Rectal smooth muscle tissue (tissue), 1 donor: ENCODE data around the gene TAS2R7.
"Not testable (repeated sequence)": the region's sequence is repeated elsewhere in the genome, so short reads cannot be mapped to it uniquely, and the experiment has no call there.

ENCODE experiments used
- H3K27ac ChIP-seq: one replicate; pipeline ENCODE4 v1.7.0; 2013; ENCODE audit warnings: low read depth, low read length, inconsistent platforms
- H3K27me3 ChIP-seq: one replicate; pipeline ENCODE4 v1.7.0; 2013; ENCODE audit warnings: low read length; ENCODE audit not compliant: control insufficient read depth, insufficient read depth
- H3K36me3 ChIP-seq: one replicate; pipeline ENCODE4 v1.7.0; 2013; ENCODE audit warnings: low read length; ENCODE audit not compliant: control insufficient read depth, insufficient read depth
- H3K4me1 ChIP-seq: one replicate; pipeline ENCODE4 v1.7.0; 2013; ENCODE audit warnings: low read length; ENCODE audit not compliant: control insufficient read depth, insufficient read depth
- H3K4me3 ChIP-seq: one replicate; pipeline ENCODE4 v1.7.0; 2013; ENCODE audit warnings: low read length
- H3K9ac ChIP-seq: one replicate; pipeline ENCODE4 v1.7.0; 2013; ENCODE audit warnings: low read length

The TAS2R7 gene

DNA sequence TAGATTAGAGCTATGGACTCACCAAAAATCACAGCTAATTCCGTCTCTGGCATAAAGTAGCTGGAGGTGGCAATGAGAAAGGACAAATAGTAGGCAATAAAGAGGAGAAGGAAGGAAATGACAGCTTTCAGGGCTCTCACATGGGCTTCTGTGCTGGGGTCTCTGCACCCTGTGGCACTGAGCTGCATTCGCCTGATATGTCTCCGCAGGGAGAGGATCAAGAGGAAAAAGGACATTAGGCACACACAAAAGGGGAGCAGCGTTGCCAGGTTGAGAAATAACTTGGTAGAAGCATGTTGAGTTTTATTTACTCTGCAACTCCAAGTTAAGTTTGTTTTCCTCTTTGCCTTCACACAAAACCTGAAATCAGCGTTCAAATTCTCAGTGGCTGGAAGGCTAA lies 686 bp downstream of the TAS2R7 start:
- no peaks in the 10 kb centered on the region for H3K4me1 ChIP-seq
- no peak overlapping the region for H3K9ac ChIP-seq
- H3K4me3 ChIP-seq = no peak overlapping the region
- H3K27me3 ChIP-seq = no peaks in the 10 kb centered on the region
- H3K27ac ChIP-seq = no peak overlapping the region
- H3K36me3 ChIP-seq = no peaks in the 10 kb centered on the region

DNA sequence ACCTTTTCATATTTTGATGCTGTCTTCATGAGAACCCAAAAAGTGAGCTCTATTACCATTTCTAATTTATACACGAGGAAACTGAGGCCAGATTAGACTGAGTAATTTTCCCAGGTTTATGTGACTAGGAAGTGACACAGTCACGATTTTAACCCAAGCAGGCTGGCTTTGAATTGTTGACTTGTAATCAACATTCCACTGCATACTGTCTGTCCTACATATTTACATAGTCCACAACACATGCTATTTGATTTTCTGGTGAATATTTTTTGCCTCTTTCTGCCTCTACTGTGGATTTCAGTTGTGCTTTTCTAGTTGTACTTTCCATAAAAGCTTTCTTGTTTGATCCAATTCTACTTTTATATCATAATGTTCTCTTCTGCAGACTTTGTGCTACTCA lies 8.2 kb downstream of the TAS2R7 start:
- Histone ChIP-seq H3K36me3 (no peaks in the 10 kb centered on the region), H3K9ac (no peak overlapping the region), H3K27me3 (no peaks in the 10 kb centered on the region), H3K4me1 (no peaks in the 10 kb centered on the region), H3K4me3 (no peak overlapping the region), H3K27ac (no peak overlapping the region)

GRCh38 chr12:10791769-10792168 lies 10.7 kb downstream of the TAS2R7 start:
- H3K27ac ChIP-seq, H3K4me1 ChIP-seq, H3K36me3 ChIP-seq: not testable (repeated sequence)

DNA sequence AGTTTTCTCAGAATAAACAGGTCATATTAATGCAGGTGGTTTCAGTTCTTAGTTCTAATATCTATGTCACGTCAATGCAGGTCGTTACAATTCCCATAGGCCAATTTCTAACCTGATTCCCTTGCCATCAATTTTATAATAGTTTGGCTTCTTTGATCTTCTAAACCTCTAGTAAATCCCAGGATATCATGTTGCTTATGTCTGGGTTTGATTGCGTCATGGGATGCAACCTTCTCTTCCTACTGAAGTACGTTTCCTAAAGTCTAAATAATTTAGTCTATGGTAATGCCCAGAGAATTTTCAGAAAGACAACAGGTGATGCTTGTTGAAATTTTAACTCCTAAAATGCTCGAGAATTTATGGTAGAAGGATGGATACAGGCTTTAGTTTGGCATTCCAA lies 19.2 kb downstream of the TAS2R7 start:
- H3K27me3 ChIP-seq = no peaks in the 10 kb centered on the region
- no peak overlapping the region for H3K4me3 ChIP-seq
- no peaks in the 10 kb centered on the region for H3K36me3 ChIP-seq
- H3K27ac ChIP-seq = no peak overlapping the region
- no peaks in the 10 kb centered on the region for H3K4me1 ChIP-seq
- H3K9ac ChIP-seq = no peak overlapping the region

More at GRCh38 chr12:10791769-10792168, 10.7 kb downstream of the TAS2R7 start:
- H3K27me3 ChIP-seq, H3K9ac ChIP-seq, H3K4me3 ChIP-seq: not testable (repeated sequence)

DNA sequence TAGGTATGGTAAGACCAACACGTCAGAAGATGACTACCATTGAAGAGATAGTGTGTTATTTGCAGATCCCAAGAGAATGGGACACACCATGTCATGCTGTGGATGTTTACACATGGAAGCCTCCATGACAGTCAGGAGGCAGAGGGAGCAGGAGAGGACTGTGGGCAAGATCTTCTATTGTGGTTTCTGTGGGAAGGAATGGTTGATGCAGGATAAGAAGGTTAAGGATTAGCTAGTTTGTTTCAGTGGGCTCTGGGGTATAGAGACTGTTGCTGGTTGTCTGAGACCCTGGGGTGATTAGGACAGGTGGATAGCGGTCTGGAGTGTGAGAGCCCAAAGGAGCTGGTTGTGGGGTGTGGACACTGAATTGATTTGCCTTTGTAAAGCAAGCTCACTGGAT lies 23.3 kb downstream of the TAS2R7 start:
- no peak overlapping the region for H3K9ac ChIP-seq
- no peak overlapping the region for H3K4me3 ChIP-seq
- no peaks in the 10 kb centered on the region for H3K36me3 ChIP-seq
- H3K4me1 ChIP-seq = no peaks in the 10 kb centered on the region
- no peak overlapping the region for H3K27ac ChIP-seq
- H3K27me3 ChIP-seq = no peaks in the 10 kb centered on the region

DNA sequence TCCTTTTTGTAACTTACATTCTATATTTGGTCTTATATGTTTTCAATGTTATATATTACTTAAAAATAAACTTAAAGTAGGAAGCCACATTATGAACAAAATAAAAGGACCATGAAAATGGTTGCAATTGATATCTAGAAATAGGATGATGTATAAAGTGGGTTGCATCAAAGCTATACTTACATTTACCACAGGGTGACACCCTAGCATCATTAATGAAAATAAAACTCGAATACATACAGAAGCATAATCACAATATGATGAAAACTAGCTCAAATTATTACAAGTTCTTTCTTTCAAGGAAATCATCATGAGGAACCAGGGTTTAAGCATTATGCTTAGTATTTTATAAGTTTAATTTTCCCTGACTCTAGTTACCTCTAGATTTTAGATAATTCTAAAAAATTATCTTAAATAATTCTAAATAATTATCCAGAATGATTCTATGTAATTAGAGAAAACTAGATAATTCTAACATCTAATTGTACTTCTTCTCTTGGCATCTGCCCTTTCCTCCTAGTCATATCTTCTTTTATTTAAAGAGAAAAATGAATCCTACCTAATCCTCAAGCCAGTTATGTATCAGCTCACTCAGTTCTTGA lies 31.2 kb downstream of the TAS2R7 start:
- no peaks in the 10 kb centered on the region for H3K36me3 ChIP-seq
- no peaks in the 10 kb centered on the region for H3K27me3 ChIP-seq
- H3K9ac ChIP-seq = no peak overlapping the region
- no peak overlapping the region for H3K27ac ChIP-seq
- no peak overlapping the region for H3K4me3 ChIP-seq
- H3K4me1 ChIP-seq = no peaks in the 10 kb centered on the region

DNA sequence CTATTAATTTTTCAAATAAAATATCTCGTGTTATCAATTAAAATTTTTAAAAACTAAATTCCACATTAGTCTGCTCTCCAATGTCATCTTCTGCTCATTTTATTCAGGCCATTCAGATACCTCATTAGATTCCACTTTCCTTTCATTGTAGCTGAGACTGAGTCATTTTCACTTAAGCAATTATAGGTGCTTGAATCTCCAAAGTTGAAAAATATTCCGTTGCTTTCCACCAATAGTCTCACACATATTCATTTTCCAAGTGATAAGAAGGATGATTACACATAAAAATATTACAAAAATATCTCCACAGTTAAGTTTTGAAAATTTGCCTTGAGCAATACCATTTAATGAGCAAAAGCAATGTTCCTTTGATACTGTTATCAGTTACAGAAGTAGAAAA lies 42.8 kb downstream of the TAS2R7 start:
- H3K9ac ChIP-seq = no peak overlapping the region
- H3K36me3 ChIP-seq = no peaks in the 10 kb centered on the region
- no peak overlapping the region for H3K4me3 ChIP-seq
- no peaks in the 10 kb centered on the region for H3K4me1 ChIP-seq
- no peaks in the 10 kb centered on the region for H3K27me3 ChIP-seq
- no peak overlapping the region for H3K27ac ChIP-seq

GRCh38 chr12:10756194-10756593 lies 46.2 kb downstream of the TAS2R7 start:
- H3K4me3 ChIP-seq = no peak overlapping the region
- no peaks in the 10 kb centered on the region for H3K4me1 ChIP-seq
- H3K27ac ChIP-seq = no peak overlapping the region
- H3K27me3 ChIP-seq = no peaks in the 10 kb centered on the region
- H3K36me3 ChIP-seq = no peaks in the 10 kb centered on the region
- H3K9ac ChIP-seq = no peak overlapping the region

DNA sequence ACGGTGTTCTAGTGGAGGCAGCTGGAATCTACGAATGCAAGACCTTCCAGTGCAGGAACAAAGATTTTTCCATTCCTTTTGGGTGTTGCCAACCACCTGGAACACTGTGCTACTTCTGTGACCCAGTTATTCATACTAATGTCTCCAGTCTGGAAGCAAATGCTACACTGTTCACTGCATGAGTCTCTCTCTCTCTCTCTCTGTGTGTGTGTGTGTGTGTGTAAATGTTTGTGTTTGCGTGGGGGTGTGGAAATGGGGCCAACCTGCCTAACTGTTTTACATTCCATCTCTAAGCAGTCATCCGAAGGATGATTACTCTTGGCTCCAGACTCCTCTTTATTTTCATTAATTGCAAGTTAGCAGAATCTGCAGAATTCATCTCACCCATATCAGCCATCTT lies 49.4 kb downstream of the TAS2R7 start:
- no peaks in the 10 kb centered on the region for H3K27me3 ChIP-seq
- no peak overlapping the region for H3K27ac ChIP-seq
- H3K9ac ChIP-seq = no peak overlapping the region
- no peaks in the 10 kb centered on the region for H3K4me1 ChIP-seq
- H3K36me3 ChIP-seq = no peaks in the 10 kb centered on the region
- no peak overlapping the region for H3K4me3 ChIP-seq
